AG04449 (cell line): ENCODE results near the gene GNG7.

Source experiments
- CTCF ChIA-PET: fragments of 350-600 bp; formaldehyde crosslinking; extraction: SDS; loops from one replicate; lab custom pipeline; 2021; ENCODE audit warnings: antibody characterized with exemption; lab: Yijun Ruan, JAX
- POLR2A ChIA-PET: fragments of 400-600, 350-600 bp; formaldehyde crosslinking; extraction: SDS; loops from one replicate; lab custom pipeline; 2020; ENCODE audit warnings: antibody characterized with exemption, inconsistent platforms; lab: Yijun Ruan, JAX
- DNase-seq: peaks from one replicate; pipeline ENCODE4 v3.0.0-alpha.2; 2010; ENCODE audit warnings: low read depth, low spot score
- H3K4me3 ChIP-seq: 2 replicates; pipeline ENCODE4 v1.5.1; 2011; ENCODE audit warnings: low read depth, mild to moderate bottlenecking, control low read depth, low read length
- CTCF ChIP-seq: IDR thresholded peaks from one replicate; pipeline ENCODE4 v1.5.1; 2011; ENCODE audit warnings: mild to moderate bottlenecking, moderate library complexity, low read length, control low read depth, inconsistent platforms; ENCODE audit not compliant: insufficient read depth; ENCODE audit errors: missing control alignments

The GNG7 gene

DNA sequence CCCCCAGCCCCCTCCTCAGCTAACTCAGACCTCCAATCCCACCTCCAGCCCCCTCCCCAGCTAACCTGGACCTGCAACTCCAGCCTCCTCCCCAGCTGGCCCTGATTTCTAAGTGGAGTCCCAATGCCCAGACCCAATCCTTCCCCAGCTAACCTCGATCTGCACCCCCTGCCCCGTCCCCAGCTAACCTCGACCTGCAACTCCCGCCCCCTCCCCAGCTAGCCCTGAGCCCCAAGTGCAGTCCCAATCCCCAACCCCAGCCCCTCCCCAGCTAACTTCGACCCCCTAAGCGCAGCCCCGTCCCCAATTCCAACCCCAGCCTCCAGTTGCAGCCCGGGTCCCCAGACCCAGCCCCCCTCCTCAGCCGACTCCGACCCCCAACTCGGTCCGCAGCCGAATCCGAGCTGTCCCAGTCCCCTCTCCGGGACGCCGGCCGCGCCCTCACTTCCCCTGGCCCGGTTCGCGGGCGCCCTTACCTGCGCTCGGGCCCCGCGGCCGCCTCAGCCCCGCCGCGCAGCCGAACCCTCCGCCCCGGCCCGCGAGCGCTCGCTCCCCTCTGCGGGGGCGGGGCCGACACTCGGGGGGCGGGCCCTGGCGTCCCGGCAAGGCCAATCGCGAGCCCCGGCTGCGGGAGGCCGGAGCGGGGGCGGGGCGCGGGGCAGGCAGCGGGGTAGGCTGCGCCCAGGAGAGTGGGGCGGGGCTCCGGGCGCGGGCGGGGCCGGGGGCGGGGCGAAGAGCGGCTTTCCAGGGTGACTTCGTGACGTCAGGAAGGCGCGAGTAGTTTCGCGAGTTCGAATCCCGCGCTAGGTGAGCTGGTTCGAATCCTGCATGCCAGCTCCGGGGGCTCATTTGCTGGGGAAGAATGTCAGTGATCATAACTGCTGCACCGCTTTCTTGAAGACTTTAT is at the start of gene GNG7:
GNG7 (minus strand) TSS at position 525 of the 907 bp plus-strand sequence. CDS start 182,006 bp downstream, outside the sequence.
- ChIA-PET POLR2A (interaction anchor here (0.8 kb wide), 1 partner anchor 227 kb away, joined by 3 read pairs; the partner anchor contains the start of gene GADD45B), CTCF (interaction anchor here (0.6 kb wide), 1 partner anchor 8 kb away, joined by 3 read pairs; no protein-coding TSS in a partner anchor)
- TF ChIP-seq CTCF: no peak
- H3K4me3 ChIP-seq: peak within 1 kb of the TSS; percentile 57
- DNase-seq: no peak

- ChIA-PET POLR2A (no interaction called here), CTCF (interaction anchor here (1.1 to 9.8 kb wide), 5 partner anchors 10 to 102 kb away, joined by 3 to 287 read pairs (median 9); partner anchors contain the start of gene SLC39A3)
- TF ChIP-seq CTCF: no peak
- DNase-seq: no peak
- H3K4me3 ChIP-seq: no peak overlapping the region
Observed at GRCh38 chr19:2751438-2751830, 48.9 kb upstream of the GNG7 start.

- ChIA-PET POLR2A (no interaction called here), CTCF (interaction anchor here (1.1 to 9.8 kb wide), 10 partner anchors 9 to 110 kb away, joined by 3 to 287 read pairs (median 10); partner anchors contain the start of gene SLC39A3)
- TF ChIP-seq CTCF: no peak
- DNase-seq: no peak
- no peak overlapping the region for H3K4me3 ChIP-seq
Observed at GRCh38 chr19:2750808-2751437, 48.4 kb upstream of the GNG7 start.

GRCh38 chr19:2747349-2747748 is 44.9 kb upstream of the GNG7 start:
- TF ChIP-seq CTCF: no peak
- ChIA-PET POLR2A (no interaction called here), CTCF (interaction anchor here (0.9 to 9.8 kb wide), 4 partner anchors 17 to 98 kb away, joined by 3 to 287 read pairs (median 8); no protein-coding TSS in a partner anchor)
- no peak overlapping the region for H3K4me3 ChIP-seq
- no peak for DNase-seq

- CTCF ChIA-PET: interaction anchor here (2.6 kb wide), 1 partner anchor 96 kb away, joined by 8 read pairs; no protein-coding TSS in a partner anchor
- H3K4me3 ChIP-seq: no peak overlapping the region
- POLR2A ChIA-PET: no interaction called here
- no peak for DNase-seq
- no peak for TF ChIP-seq CTCF
Observed at GRCh38 chr19:2744113-2744512, 41.6 kb upstream of the GNG7 start.

GRCh38 chr19:2743099-2743498 is 40.6 kb upstream of the GNG7 start:
- ChIA-PET CTCF (interaction anchor here (2.6 kb wide), 1 partner anchor 95 kb away, joined by 8 read pairs; no protein-coding TSS in a partner anchor), POLR2A (no interaction called here)
- no peak overlapping the region for H3K4me3 ChIP-seq
- TF ChIP-seq CTCF: no peak
- DNase-seq: no peak
